Left ventricle myocardium inferior (tissue), 1 donor: ENCODE results near the gene PYGB. TPM values are rescaled to one million over a fixed set of nuclear protein-coding genes. Genes with fewer than 3 reads are reported as not detected.
A peak's percentile ranks its signal among the peaks of the same experiment; 100 is the strongest.

Experiments
- DNase-seq: peaks from one replicate; pipeline ENCODE4 v3.0.0-alpha.2; 2020
- H3K27ac ChIP-seq: fragments of 200-600 bp; replicated peaks from 2 replicates; pipeline ENCODE4 v1.8.0; 2021
- H3K27me3 ChIP-seq: fragments of 200-600 bp; 2 replicates; pipeline ENCODE4 v1.8.0; 2021; ENCODE audit warnings: low read depth
- H3K36me3 ChIP-seq: fragments of 200-600 bp; 2 replicates; pipeline ENCODE4 v1.8.0; 2021
- H3K4me1 ChIP-seq: fragments of 200-600 bp; 2 replicates; pipeline ENCODE4 v1.8.0; 2021
- H3K4me3 ChIP-seq: fragments of 200-600 bp; 2 replicates; pipeline ENCODE4 v1.8.0; 2021; ENCODE audit warnings: mild to moderate bottlenecking, moderate library complexity
- H3K9me3 ChIP-seq: fragments of 200-600 bp; replicated peaks from 2 replicates; pipeline ENCODE4 v1.8.0; 2021
- CTCF ChIP-seq: fragments of 200-600 bp; IDR thresholded peaks from 2 replicates; pipeline ENCODE4 v1.8.0; 2021; ENCODE audit warnings: antibody characterized with exemption, mild to moderate bottlenecking, borderline replicate concordance
- intact Hi-C: fragments of 100-400 bp; cut with micrococcal nuclease; formaldehyde crosslinking; loops from one replicate; pipeline ENCODE4 v1.11.0; 2022
- total RNA-seq: library from RNA; stranded (reverse); fragmentation: NEBNext Ultra II Directional; extraction: Animal tissue kit (Norgen Biotek cat#: 25700); gene quantifications from one replicate; pipeline ENCODE4 v1.2.1, GENCODE V29; 2021
- donor health status: DM: no; HTN: yes; CAD: no; lungs with severe emphysema.

Gene PYGB
- total RNA-seq, 1 donor from 2014 or later = 218 TPM

GRCh38 chr20:25319241-25320034, 71.6 kb downstream of the PYGB start:
- peaks cover 23% of the 10 kb centered on the region for H3K36me3 ChIP-seq
- no peak for TF ChIP-seq CTCF
- peak overlapping the region; percentile 50 for H3K27ac ChIP-seq
- H3K27me3 ChIP-seq = no peaks in the 10 kb centered on the region
- peaks cover 28% of the 10 kb centered on the region for H3K4me1 ChIP-seq
- no peak overlapping the region for H3K4me3 ChIP-seq
- H3K9me3 ChIP-seq = no peaks in the 10 kb centered on the region
- DNase-seq = no peak
- intact Hi-C loops = loop anchor here (10.0 kb wide), 1 partner anchor 55 kb away; no protein-coding TSS in a partner anchor

GRCh38 chr20:25320035-25320800, 72.3 kb downstream of the PYGB start:
- Histone ChIP-seq H3K27me3 (no peaks in the 10 kb centered on the region), H3K9me3 (no peaks in the 10 kb centered on the region), H3K36me3 (peaks cover 22% of the 10 kb centered on the region), H3K27ac (no peak overlapping the region), H3K4me3 (no peak overlapping the region), H3K4me1 (peaks cover 28% of the 10 kb centered on the region)
- intact Hi-C loops = no loop called here
- TF ChIP-seq CTCF = no peak
- no peak for DNase-seq

- Histone ChIP-seq H3K9me3 (no peaks in the 10 kb centered on the region), H3K27ac (no peak overlapping the region), H3K27me3 (no peaks in the 10 kb centered on the region), H3K4me3 (no peak overlapping the region), H3K4me1 (peaks cover 28% of the 10 kb centered on the region), H3K36me3 (peaks cover 22% of the 10 kb centered on the region)
- no peak for DNase-seq
- intact Hi-C loops = no loop called here
- no peak for TF ChIP-seq CTCF
These were observed 73.5 kb downstream of the PYGB start for GRCh38 chr20:25321262-25321831.

DNA sequence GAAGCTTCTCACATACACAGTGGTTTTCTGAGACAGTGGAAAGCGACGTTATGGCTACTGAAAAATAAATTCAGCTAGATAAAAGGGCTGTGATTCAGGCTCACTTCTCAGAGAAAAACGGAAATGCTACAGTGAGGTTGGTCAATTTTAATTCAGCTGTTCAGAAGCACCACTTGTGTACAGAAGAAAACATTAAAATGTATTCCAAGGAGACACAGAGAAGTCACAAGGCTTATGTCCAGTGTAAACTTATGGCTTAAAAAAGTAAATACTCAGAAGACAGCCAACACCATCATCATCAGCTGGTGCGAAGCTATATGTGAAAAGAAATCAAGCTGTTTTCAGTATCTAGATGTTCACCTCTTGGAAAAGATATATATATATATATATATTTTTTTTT, 74.1 kb downstream of the PYGB start:
- Histone ChIP-seq H3K27ac (no peak overlapping the region), H3K27me3 (no peaks in the 10 kb centered on the region), H3K9me3 (no peaks in the 10 kb centered on the region), H3K36me3 (peaks cover 17% of the 10 kb centered on the region), H3K4me3 (no peak overlapping the region), H3K4me1 (peaks cover 28% of the 10 kb centered on the region)
- DNase-seq = no peak
- TF ChIP-seq CTCF = no peak
- intact Hi-C loops = no loop called here

DNA sequence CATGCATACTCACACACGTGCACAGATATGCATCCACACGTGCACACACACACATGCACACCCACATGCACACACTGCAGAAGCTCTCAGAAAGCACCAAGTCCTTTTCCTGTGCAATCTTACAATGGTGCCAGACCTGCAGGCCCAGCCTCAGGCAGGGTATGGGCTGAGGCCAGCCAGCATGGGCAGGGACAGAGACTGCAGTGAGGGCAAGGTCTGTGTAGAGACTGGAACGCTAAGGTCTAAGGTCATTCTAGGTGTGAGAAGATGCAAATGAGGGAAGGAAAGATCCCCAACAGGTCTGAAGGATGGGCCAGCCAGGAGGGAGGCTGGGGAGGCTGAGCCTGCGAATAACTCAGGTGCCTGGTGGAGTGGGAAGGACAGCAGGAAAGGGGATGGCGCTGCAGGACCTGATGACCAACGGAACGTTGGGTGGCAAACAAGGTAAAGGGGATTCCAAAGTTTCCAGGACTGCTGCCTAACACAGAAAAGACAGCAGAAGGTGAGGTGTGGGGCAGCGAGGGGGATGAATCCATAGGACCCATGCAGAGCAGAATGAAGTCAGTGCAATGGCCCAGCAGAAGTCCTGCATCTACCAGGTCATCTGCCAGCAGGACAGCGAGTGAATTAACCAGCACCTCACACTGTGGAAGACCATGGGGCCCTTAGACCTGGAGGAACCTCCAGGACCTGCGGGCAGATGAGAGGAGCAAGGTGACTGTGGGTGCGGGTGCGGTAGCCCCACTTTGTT, 75.8 kb downstream of the PYGB start:
- no peak overlapping the region for H3K27ac ChIP-seq
- H3K36me3 ChIP-seq = peaks cover 17% of the 10 kb centered on the region
- no peak for DNase-seq
- intact Hi-C loops = no loop called here
- no peak for TF ChIP-seq CTCF
- no peaks in the 10 kb centered on the region for H3K9me3 ChIP-seq
- H3K4me3 ChIP-seq = no peak overlapping the region
- peaks cover 35% of the 10 kb centered on the region for H3K4me1 ChIP-seq
- no peaks in the 10 kb centered on the region for H3K27me3 ChIP-seq
